Panc1 (cell line): Measurements from ENCODE around the gene DCC. TPM values are rescaled to one million over a fixed set of nuclear protein-coding genes. Genes with fewer than 3 reads are reported as not detected.

Experiments used
- ATAC-seq: fragments of 200-7000 bp; cut with Tn5 transposase; 2 replicates; pipeline ENCODE4 v1.9.1; 2020; ENCODE audit warnings: mild to moderate bottlenecking, moderate library complexity
- BruUV-seq: library from RNA; stranded (reverse); fragments of 400-500 nt; replicated peaks from 2 replicates; lab custom pipeline; 2021; lab: Mats Ljungman, UMichigan
- CTCF ChIA-PET: fragments of 300-600 bp; sonication (Branson Sonifier 250); formaldehyde crosslinking; loops from one replicate; lab custom pipeline; 2022; ENCODE audit warnings: antibody characterized with exemption; lab: Charles Lee
- POLR2A ChIA-PET: fragments of 300-600 bp; sonication (Branson Sonifier 250); formaldehyde crosslinking; loops from one replicate; lab custom pipeline; 2022; ENCODE audit warnings: antibody characterized with exemption; lab: Charles Lee
- DNase-seq: peaks from one replicate; pipeline ENCODE4 v3.0.0-alpha.2; 2010; ENCODE audit warnings: low read depth, low spot score
- H3K27ac ChIP-seq: 2 replicates; pipeline ENCODE4 v1.5.1; 2011; ENCODE audit warnings: mild to moderate bottlenecking, low read length, inconsistent platforms
- H3K27me3 ChIP-seq: fragments of 200-500 bp; sonication (Bioruptor generic); 2 replicates; pipeline ENCODE4 v1.6.0; 2014; ENCODE audit warnings: low read length, inconsistent platforms; ENCODE audit not compliant: control insufficient read depth, insufficient read depth
- H3K36me3 ChIP-seq: fragments of 200-500 bp; sonication (Bioruptor generic); 2 replicates; pipeline ENCODE4 v1.5.1; 2014; ENCODE audit warnings: inconsistent platforms, mild to moderate bottlenecking, low read length, moderate library complexity; ENCODE audit not compliant: control insufficient read depth, insufficient read depth
- H3K4me1 ChIP-seq: 2 replicates; pipeline ENCODE4 v1.5.1; 2011; ENCODE audit warnings: inconsistent platforms, mild to moderate bottlenecking, low read length, moderate library complexity; ENCODE audit not compliant: control insufficient read depth, insufficient read depth
- H3K4me3 ChIP-seq, 2 experiments: 2 replicates each; pipeline ENCODE4 v1.5.1; 2011 to 2012; ENCODE audit warnings: low read depth in 2 of 2, low read length in 2 of 2, mild to moderate bottlenecking in 2 of 2, inconsistent platforms in 1 of 2, moderate library complexity in 1 of 2
- H3K9me3 ChIP-seq: fragments of 200-500 bp; sonication (Bioruptor generic); 2 replicates; pipeline ENCODE4 v1.5.1; 2014; ENCODE audit warnings: low read depth, mild to moderate bottlenecking, inconsistent platforms, low read length, moderate library complexity; ENCODE audit not compliant: control insufficient read depth, insufficient read depth
- CTCF ChIP-seq: fragments of 450-650 bp; IDR thresholded peaks from 2 replicates; pipeline ENCODE4 v1.5.1; 2017; ENCODE audit warnings: mild to moderate bottlenecking
- POLR2AphosphoS5 ChIP-seq: IDR thresholded peaks from 2 replicates; pipeline ENCODE4 v1.6.1; 2012; ENCODE audit warnings: mild to moderate bottlenecking, low read depth, low read length, moderate library complexity
- REST ChIP-seq, 2 experiments: IDR thresholded peaks; 2 replicates each; pipeline ENCODE4 v1.6.1; 2011 to 2012; ENCODE audit warnings: low read depth in 2 of 2, control low read depth in 1 of 2, low read length in 1 of 2, mild to moderate bottlenecking in 1 of 2, moderate library complexity in 1 of 2; ENCODE audit not compliant: insufficient read depth in 1 of 2
- SIN3A ChIP-seq: IDR thresholded peaks from 2 replicates; pipeline ENCODE4 v1.6.1; 2012; ENCODE audit warnings: low read depth, mild to moderate bottlenecking, low read length, moderate library complexity, borderline replicate concordance; ENCODE audit not compliant: insufficient read depth
- TCF7L2 ChIP-seq: IDR thresholded peaks from 2 replicates; pipeline ENCODE4 v1.6.1; 2011; ENCODE audit warnings: mild to moderate bottlenecking, low read depth, low read length, inconsistent platforms
- in situ Hi-C: cut with HindIII; loops from 2 replicates; pipeline ENCODE4 v1.10.0; 2016; ENCODE audit warnings: low sequenced_read_pairs, low pct_unique_long_range_greater_than_20kb
- intact Hi-C: fragments of 100-400 bp; cut with micrococcal nuclease; formaldehyde crosslinking; loops from one replicate; pipeline ENCODE4 v1.10.0; 2022; ENCODE audit not compliant: unreplicated experiment
- total RNA-seq: library from RNA; stranded (reverse); gene quantifications from one replicate; pipeline ENCODE4 v1.2.1, GENCODE V29; 2021; ENCODE audit not compliant: unreplicated experiment

DCC gene
- total RNA-seq, 1 experiment from 2014 or later, result not detected

DNA sequence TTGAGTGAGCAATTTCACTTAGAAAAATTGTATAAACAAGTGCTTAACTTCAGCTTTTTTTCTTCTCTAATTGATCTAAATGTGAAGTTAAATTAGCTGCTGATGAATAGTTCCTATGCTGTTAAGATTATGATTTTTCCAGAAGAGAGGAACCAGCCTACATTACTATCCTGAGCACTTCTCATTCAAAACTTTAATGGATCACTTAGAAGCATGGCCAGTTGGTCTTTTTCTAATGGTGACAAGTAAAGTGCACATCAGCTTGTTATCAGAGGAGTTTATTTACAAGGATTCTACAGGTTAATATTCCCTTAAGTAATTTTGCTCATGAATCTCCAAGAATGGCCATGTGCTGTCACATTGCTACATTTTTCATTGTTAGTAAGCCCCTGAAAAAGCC, 37.1 kb downstream of the DCC start:
- ChIA-PET CTCF (no interaction called here), POLR2A (no interaction called here)
- in situ Hi-C loops, result no loop called here

DNA sequence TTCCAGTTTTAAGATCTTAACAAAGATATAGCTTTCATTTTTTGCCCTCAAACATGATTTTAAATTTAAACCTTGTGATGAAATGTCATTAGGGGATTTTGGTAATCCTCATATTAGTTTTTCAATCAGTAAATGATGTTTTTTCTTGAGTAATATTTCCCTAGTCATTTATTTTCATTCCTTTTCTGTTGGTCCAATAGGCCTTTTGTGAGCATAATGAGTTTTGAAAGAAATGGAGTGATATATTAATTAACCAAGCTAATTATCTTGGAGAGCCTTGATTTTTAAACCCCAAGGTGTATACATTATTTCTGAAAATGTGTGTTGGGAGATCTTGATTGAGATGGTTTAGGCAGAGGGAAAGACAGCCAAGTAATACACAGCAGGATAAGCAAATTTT, 46.3 kb downstream of the DCC start:
- H3K36me3 ChIP-seq, result no peaks in the 10 kb centered on the region
- H3K4me3 ChIP-seq, result no peak overlapping the region
- ATAC-seq, result no peak
- H3K27me3 ChIP-seq, result no peaks in the 10 kb centered on the region
- CTCF ChIA-PET, result no interaction called here
- no peaks in the 10 kb centered on the region for H3K4me1 ChIP-seq
- no TSS peak for BruUV-seq
- DNase-seq, result no peak
- intact Hi-C loops (no loop called here), in situ Hi-C loops (no loop called here)
- H3K27ac ChIP-seq, result no peak overlapping the region
- POLR2A ChIA-PET, result no interaction called here
- H3K9me3 ChIP-seq, result no peaks in the 10 kb centered on the region
- TF ChIP-seq TCF7L2, result no peak
- TF ChIP-seq REST (IDR thresholded peaks at IDR 0.05; ENCODE audit: insufficient read depth in 1 of 2, low read depth in 2 of 2, low read length in 1 of 2), result no peak
- TF ChIP-seq SIN3A, result no peak

More for the DNA sequence above, 37.1 kb downstream of the DCC start:
- H3K27me3 ChIP-seq, result no peaks in the 10 kb centered on the region
- H3K27ac ChIP-seq, result no peak overlapping the region
- ATAC-seq (no peak), DNase-seq (no peak)
- no TSS peak for BruUV-seq
- H3K4me3 ChIP-seq, result no peak overlapping the region
- no peaks in the 10 kb centered on the region for H3K36me3 ChIP-seq
- intact Hi-C loops, result no loop called here
- TF ChIP-seq POLR2AphosphoS5 (no peak), SIN3A (no peak)
- H3K9me3 ChIP-seq, result no peaks in the 10 kb centered on the region
- no peaks in the 10 kb centered on the region for H3K4me1 ChIP-seq

DNA sequence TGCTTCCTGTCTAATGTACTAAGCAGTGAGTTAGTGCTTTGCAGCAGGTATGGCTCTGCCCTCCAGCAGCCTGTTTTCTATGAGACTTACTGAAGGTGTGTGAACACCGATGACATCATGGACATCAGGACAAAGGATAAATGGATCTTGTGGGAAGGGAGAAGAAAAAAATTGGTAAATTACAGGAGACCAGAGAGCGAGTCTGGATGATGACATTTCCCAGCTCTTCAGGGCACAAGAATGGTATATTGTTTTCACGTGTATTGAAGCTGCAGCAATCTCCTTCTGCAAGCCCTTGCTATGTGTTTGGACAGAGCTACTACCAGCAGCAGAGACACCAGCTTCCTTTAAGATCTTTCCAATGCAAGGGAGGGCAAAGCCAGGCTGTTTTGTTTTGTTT, 47.2 kb downstream of the DCC start:
- H3K9me3 ChIP-seq, result no peaks in the 10 kb centered on the region
- ATAC-seq (no peak), DNase-seq (no peak)
- ChIA-PET POLR2A (no interaction called here), CTCF (no interaction called here)
- no peak overlapping the region for H3K4me3 ChIP-seq
- in situ Hi-C loops (no loop called here), intact Hi-C loops (no loop called here)
- no peaks in the 10 kb centered on the region for H3K36me3 ChIP-seq
- no peak overlapping the region for H3K27ac ChIP-seq
- no peaks in the 10 kb centered on the region for H3K4me1 ChIP-seq
- no TSS peak for BruUV-seq
- no peaks in the 10 kb centered on the region for H3K27me3 ChIP-seq
- TF ChIP-seq REST (IDR thresholded peaks at IDR 0.05; ENCODE audit: insufficient read depth in 1 of 2, low read depth in 2 of 2, low read length in 1 of 2) (no peak), SIN3A (no peak), CTCF (no peak), TCF7L2 (no peak), POLR2AphosphoS5 (no peak)
